ENCODE data around the gene GPR15LG.

GPR15LG gene

DNA sequence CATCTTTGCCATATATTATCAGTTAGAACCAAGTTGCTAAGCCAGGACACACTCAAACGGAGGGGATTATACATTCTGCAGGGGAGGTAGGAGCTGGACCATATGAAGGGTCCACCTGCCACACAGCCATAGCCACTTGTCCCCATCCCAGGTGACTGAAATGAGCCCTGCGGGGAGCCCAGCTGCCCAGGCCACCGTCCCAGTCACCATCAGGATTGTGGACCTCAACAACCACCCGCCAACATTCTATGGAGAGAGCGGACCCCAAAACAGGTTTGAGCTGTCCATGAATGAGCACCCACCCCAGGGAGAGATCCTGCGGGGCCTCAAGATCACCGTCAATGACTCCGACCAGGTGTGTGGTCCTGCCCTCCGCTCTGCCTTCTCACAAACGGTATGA lies 34.4 kb downstream of the GPR15LG start:
- TF ChIP-seq RARB (CRISPR knock-in tag; IDR thresholded peaks at IDR 0.05) (no peak), ESRRG (CRISPR knock-in tag; IDR thresholded peaks at IDR 0.05) (no peak), PPARA (CRISPR knock-in tag; IDR thresholded peaks at IDR 0.05; ENCODE audit: borderline replicate concordance) (no peak), GLIS3 (CRISPR knock-in tag; IDR thresholded peaks at IDR 0.05) (no peak), TSHZ2 (CRISPR knock-in tag; IDR thresholded peaks at IDR 0.05) (no peak), TOX (CRISPR knock-in tag; IDR thresholded peaks at IDR 0.05; ENCODE audit: borderline replicate concordance) (no peak), TCF4 (CRISPR knock-in tag; IDR thresholded peaks at IDR 0.05; ENCODE audit: borderline replicate concordance) (no peak), ISL1 (CRISPR knock-in tag; IDR thresholded peaks at IDR 0.05) (no peak), ZC3H10 (CRISPR knock-in tag; IDR thresholded peaks at IDR 0.05) (no peak), ARNTL (CRISPR knock-in tag; IDR thresholded peaks at IDR 0.05; ENCODE audit: borderline replicate concordance, low read depth) (no peak), ZNF565 (CRISPR knock-in tag; conservative IDR thresholded peaks at IDR 0.05; ENCODE audit: low read depth) (no peak), CSDC2 (CRISPR knock-in tag; IDR thresholded peaks at IDR 0.05) (no peak), ZNF70 (CRISPR knock-in tag; IDR thresholded peaks at IDR 0.05) (no peak), ZNF8 (CRISPR knock-in tag; IDR thresholded peaks at IDR 0.05) (no peak)
- TF ChIP-seq, protein P1, sequence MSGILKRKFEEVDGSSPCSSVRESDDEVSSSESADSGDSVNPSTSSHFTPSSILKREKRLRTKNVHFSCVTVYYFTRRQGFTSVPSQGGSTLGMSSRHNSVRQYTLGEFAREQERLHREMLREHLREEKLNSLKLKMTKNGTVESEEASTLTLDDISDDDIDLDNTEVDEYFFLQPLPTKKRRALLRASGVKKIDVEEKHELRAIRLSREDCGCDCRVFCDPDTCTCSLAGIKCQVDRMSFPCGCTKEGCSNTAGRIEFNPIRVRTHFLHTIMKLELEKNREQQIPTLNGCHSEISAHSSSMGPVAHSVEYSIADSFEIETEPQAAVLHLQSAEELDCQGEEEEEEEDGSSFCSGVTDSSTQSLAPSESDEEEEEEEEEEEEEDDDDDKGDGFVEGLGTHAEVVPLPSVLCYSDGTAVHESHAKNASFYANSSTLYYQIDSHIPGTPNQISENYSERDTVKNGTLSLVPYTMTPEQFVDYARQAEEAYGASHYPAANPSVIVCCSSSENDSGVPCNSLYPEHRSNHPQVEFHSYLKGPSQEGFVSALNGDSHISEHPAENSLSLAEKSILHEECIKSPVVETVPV (CRISPR knock-in tag; IDR thresholded peaks at IDR 0.05): no peak
- TF ChIP-seq, protein P2, sequence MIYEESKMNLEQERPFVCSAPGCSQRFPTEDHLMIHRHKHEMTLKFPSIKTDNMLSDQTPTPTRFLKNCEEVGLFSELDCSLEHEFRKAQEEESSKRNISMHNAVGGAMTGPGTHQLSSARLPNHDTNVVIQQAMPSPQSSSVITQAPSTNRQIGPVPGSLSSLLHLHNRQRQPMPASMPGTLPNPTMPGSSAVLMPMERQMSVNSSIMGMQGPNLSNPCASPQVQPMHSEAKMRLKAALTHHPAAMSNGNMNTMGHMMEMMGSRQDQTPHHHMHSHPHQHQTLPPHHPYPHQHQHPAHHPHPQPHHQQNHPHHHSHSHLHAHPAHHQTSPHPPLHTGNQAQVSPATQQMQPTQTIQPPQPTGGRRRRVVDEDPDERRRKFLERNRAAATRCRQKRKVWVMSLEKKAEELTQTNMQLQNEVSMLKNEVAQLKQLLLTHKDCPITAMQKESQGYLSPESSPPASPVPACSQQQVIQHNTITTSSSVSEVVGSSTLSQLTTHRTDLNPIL (CRISPR knock-in tag; IDR thresholded peaks at IDR 0.05; ENCODE audit: low read depth): no peak
- TF ChIP-seq, protein P3, sequence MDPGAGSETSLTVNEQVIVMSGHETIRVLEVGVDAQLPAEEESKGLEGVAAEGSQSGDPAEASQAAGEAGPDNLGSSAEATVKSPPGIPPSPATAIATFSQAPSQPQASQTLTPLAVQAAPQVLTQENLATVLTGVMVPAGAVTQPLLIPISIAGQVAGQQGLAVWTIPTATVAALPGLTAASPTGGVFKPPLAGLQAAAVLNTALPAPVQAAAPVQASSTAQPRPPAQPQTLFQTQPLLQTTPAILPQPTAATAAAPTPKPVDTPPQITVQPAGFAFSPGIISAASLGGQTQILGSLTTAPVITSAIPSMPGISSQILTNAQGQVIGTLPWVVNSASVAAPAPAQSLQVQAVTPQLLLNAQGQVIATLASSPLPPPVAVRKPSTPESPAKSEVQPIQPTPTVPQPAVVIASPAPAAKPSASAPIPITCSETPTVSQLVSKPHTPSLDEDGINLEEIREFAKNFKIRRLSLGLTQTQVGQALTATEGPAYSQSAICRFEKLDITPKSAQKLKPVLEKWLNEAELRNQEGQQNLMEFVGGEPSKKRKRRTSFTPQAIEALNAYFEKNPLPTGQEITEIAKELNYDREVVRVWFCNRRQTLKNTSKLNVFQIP (CRISPR knock-in tag; IDR thresholded peaks at IDR 0.05; ENCODE audit: borderline replicate concordance, low read depth): no peak
- ATAC-seq: no peak

DNA sequence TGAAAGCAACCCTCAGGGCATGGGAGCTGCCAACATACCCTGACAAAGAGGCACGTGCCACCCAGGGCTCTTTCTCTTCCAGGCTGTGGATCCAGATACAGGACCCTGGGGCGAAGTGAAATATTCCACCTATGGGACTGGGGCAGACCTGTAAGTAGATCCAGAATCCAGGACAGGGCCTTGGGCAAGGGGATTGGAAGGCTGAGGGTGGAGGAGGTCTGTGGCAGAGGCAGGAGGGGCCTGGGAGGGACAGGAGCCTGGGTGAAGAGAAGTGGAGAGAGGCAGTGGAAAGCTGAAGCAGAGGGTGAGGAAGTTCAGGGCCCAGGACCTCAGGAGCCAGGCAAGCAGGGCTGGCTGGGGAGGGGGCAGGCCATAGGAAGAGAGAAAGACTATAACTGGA lies 38.0 kb downstream of the GPR15LG start:
- TF ChIP-seq TOX (CRISPR knock-in tag; IDR thresholded peaks at IDR 0.05; ENCODE audit: borderline replicate concordance): no peak
- TF ChIP-seq, protein P2 (CRISPR knock-in tag; IDR thresholded peaks at IDR 0.05; ENCODE audit: low read depth): no peak
- TF ChIP-seq OSR1 (CRISPR knock-in tag; IDR thresholded peaks at IDR 0.05): no peak
- TF ChIP-seq RARB (CRISPR knock-in tag; IDR thresholded peaks at IDR 0.05): no peak
- no peak for ATAC-seq

DNA sequence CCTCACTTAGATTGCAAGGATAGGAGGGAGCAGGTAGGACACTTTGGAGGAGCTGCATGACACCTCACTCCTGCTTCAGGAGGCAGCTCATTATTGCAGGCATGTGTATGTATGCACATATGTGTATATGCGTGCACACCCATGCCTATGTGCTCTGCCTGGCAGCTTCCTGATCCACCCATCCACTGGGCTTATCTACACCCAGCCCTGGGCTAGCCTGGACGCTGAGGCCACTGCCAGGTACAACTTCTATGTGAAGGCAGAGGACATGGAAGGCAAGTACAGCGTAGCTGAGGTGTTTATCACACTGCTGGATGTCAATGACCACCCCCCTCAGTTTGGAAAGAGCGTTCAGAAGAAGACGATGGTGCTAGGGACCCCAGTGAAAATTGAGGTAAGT lies 38.4 kb downstream of the GPR15LG start:
- no peak for ATAC-seq
- TF ChIP-seq TSHZ2 (CRISPR knock-in tag; IDR thresholded peaks at IDR 0.05): no peak
- TF ChIP-seq, protein P4, sequence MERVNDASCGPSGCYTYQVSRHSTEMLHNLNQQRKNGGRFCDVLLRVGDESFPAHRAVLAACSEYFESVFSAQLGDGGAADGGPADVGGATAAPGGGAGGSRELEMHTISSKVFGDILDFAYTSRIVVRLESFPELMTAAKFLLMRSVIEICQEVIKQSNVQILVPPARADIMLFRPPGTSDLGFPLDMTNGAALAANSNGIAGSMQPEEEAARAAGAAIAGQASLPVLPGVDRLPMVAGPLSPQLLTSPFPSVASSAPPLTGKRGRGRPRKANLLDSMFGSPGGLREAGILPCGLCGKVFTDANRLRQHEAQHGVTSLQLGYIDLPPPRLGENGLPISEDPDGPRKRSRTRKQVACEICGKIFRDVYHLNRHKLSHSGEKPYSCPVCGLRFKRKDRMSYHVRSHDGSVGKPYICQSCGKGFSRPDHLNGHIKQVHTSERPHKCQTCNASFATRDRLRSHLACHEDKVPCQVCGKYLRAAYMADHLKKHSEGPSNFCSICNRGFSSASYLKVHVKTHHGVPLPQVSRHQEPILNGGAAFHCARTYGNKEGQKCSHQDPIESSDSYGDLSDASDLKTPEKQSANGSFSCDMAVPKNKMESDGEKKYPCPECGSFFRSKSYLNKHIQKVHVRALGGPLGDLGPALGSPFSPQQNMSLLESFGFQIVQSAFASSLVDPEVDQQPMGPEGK (CRISPR knock-in tag; IDR thresholded peaks at IDR 0.05; ENCODE audit: borderline replicate concordance): no peak
- TF ChIP-seq ISL1 (CRISPR knock-in tag; IDR thresholded peaks at IDR 0.05): no peak
- TF ChIP-seq, protein P3 (CRISPR knock-in tag; IDR thresholded peaks at IDR 0.05; ENCODE audit: borderline replicate concordance, low read depth): no peak
- no peak for TF ChIP-seq ZFP3 (CRISPR knock-in tag; IDR thresholded peaks at IDR 0.05)
- TF ChIP-seq TOX (CRISPR knock-in tag; IDR thresholded peaks at IDR 0.05; ENCODE audit: borderline replicate concordance): no peak
- no peak for TF ChIP-seq ZNF565 (CRISPR knock-in tag; conservative IDR thresholded peaks at IDR 0.05; ENCODE audit: low read depth)
- TF ChIP-seq RARB (CRISPR knock-in tag; IDR thresholded peaks at IDR 0.05): no peak
- TF ChIP-seq ZFP30 (CRISPR knock-in tag; IDR thresholded peaks at IDR 0.05): no peak
- TF ChIP-seq GLIS3 (CRISPR knock-in tag; IDR thresholded peaks at IDR 0.05): no peak
- TF ChIP-seq CSDC2 (CRISPR knock-in tag; IDR thresholded peaks at IDR 0.05): no peak

Measured in SK-N-SH treated with all-trans-retinoic acid at 6 μM for 48 hours (cell line).